Measurements from ENCODE around the gene SLC7A1. TPM values are rescaled to one million over a fixed set of nuclear protein-coding genes. Genes with fewer than 3 reads are reported as not detected.

Gene SLC7A1
- total RNA-seq, 1 donor from 2014 or later = 1.1 TPM

- ATAC-seq (peak; percentile 12), DNase-seq (ENCODE audit: low spot score) (no peak)
These were observed 99.2 kb downstream of the SLC7A1 start for GRCh38 chr13:29496241-29496712.

- DNase-seq (ENCODE audit: low spot score) (no peak), ATAC-seq (no peak)
These were observed 101.0 kb downstream of the SLC7A1 start for GRCh38 chr13:29494520-29494919.

GRCh38 chr13:29493796-29494195 is 101.7 kb downstream of the SLC7A1 start:
- no peak for ATAC-seq
- DNase-seq (ENCODE audit: low spot score) = no peak

- DNase-seq (ENCODE audit: low spot score) (no peak), ATAC-seq (no peak)
These were observed 104.2 kb downstream of the SLC7A1 start for GRCh38 chr13:29491248-29491647.

- no peak for DNase-seq (ENCODE audit: low spot score)
- no peak for ATAC-seq
These were observed 105.0 kb downstream of the SLC7A1 start for GRCh38 chr13:29490561-29490885.

GRCh38 chr13:29489650-29490560 is 105.6 kb downstream of the SLC7A1 start:
- DNase-seq (ENCODE audit: low spot score) = no peak
- no peak for ATAC-seq

- ATAC-seq (no peak), DNase-seq (ENCODE audit: low spot score) (no peak)
These were observed 107.7 kb downstream of the SLC7A1 start for GRCh38 chr13:29487466-29488454.

- ATAC-seq = no peak
- no peak for DNase-seq (ENCODE audit: low spot score)
These were observed 108.9 kb downstream of the SLC7A1 start for GRCh38 chr13:29486551-29486950.

GRCh38 chr13:29484796-29485195 is 110.7 kb downstream of the SLC7A1 start:
- ATAC-seq = no peak
- no peak for DNase-seq (ENCODE audit: low spot score)

GRCh38 chr13:29484236-29484635 is 111.3 kb downstream of the SLC7A1 start:
- DNase-seq (ENCODE audit: low spot score) (no peak), ATAC-seq (no peak)

GRCh38 chr13:29483623-29484022 is 111.9 kb downstream of the SLC7A1 start:
- no peak for ATAC-seq
- DNase-seq (ENCODE audit: low spot score) = no peak

GRCh38 chr13:29483211-29483610 is 112.3 kb downstream of the SLC7A1 start:
- ATAC-seq = no peak
- no peak for DNase-seq (ENCODE audit: low spot score)

- ATAC-seq (no peak), DNase-seq (ENCODE audit: low spot score) (no peak)
These were observed 113.0 kb downstream of the SLC7A1 start for GRCh38 chr13:29482504-29482903.

GRCh38 chr13:29481603-29482002 is 113.9 kb downstream of the SLC7A1 start:
- ATAC-seq (no peak), DNase-seq (ENCODE audit: low spot score) (no peak)

GRCh38 chr13:29480893-29481525 is 114.5 kb downstream of the SLC7A1 start:
- ATAC-seq (peak; percentile 38), DNase-seq (ENCODE audit: low spot score) (no peak)

GRCh38 chr13:29479716-29480492 is 115.6 kb downstream of the SLC7A1 start:
- DNase-seq (ENCODE audit: low spot score) = no peak
- ATAC-seq = no peak

- no peak for ATAC-seq
- no peak for DNase-seq (ENCODE audit: low spot score)
These were observed 119.4 kb downstream of the SLC7A1 start for GRCh38 chr13:29476046-29476445.

- ATAC-seq = no peak
- DNase-seq (ENCODE audit: low spot score) = no peak
These were observed 120.5 kb downstream of the SLC7A1 start for GRCh38 chr13:29474991-29475390.

- ATAC-seq = no peak
- DNase-seq (ENCODE audit: low spot score) = no peak
These were observed 122.3 kb downstream of the SLC7A1 start for GRCh38 chr13:29473166-29473565.

- ATAC-seq = peak; percentile 73
- no peak for DNase-seq (ENCODE audit: low spot score)
These were observed 123.0 kb downstream of the SLC7A1 start for GRCh38 chr13:29472332-29472961.
